ENCODE measurements around the gene NREP.
"Not testable (repeated sequence)": the region's sequence is repeated elsewhere in the genome, so short reads cannot be mapped to it uniquely, and the experiment has no call there.

The NREP gene

DNA sequence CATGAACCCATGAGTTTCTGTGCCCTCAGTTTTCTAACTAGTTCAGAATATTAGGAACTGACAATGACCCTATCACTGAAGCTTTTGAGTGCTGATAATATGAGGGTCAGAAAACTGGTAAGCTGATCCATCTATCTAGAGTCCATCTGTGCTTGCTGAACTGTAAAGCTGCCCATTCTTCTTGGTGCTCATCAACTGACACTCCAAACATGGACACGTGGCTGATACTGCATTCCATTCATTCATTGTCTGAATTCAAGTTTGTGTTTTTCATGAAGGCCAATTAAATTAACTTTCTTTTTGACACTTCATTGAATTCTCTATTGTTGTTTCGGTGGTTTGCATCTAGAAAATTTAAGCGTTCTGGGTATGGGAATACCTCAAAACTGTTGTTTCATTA, 17.6 kb downstream of the NREP start:
- no peak for DNase-seq (ENCODE audit: low read depth in 2 of 2)

DNA sequence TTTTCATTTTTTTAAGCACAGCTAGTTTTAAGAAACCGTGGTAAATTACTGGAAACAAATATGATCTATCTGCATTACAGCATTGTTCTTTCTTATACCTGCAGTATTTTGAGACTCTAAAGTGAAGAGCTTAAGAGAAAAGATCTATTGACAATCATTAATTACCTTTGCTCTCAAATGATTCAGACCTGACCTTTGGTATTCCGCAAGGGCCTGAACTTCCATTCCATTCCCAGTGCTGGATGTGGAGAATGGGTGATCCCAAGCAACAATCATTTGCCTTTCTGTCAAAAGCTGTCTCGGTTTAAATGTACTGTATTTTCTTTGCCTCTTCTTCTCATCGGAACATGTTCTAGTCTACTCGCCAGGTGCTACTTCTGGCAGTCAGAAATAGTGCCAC, 18.9 kb downstream of the NREP start:
- DNase-seq (ENCODE audit: low read depth in 2 of 2): no peak

DNA sequence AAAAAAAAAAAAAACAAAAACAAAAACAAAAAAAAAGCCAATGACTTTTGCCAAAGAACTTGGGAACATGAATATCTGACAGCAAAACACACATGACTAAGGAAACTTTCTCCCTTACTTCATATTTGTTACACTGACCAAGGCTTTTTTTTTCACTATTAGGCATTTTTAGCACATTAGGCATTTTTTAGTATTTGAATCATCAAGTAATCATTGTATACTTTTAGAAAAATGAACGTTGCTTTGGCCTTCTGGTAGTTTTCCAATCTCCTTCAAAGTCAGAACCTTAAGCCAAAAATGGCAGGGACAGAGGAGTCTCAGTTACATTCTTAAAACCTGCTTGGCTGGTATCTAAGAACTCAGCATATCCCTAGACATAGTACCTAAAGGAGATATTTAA, 19.3 kb downstream of the NREP start:
- DNase-seq (ENCODE audit: low read depth in 2 of 2): no peak

DNA sequence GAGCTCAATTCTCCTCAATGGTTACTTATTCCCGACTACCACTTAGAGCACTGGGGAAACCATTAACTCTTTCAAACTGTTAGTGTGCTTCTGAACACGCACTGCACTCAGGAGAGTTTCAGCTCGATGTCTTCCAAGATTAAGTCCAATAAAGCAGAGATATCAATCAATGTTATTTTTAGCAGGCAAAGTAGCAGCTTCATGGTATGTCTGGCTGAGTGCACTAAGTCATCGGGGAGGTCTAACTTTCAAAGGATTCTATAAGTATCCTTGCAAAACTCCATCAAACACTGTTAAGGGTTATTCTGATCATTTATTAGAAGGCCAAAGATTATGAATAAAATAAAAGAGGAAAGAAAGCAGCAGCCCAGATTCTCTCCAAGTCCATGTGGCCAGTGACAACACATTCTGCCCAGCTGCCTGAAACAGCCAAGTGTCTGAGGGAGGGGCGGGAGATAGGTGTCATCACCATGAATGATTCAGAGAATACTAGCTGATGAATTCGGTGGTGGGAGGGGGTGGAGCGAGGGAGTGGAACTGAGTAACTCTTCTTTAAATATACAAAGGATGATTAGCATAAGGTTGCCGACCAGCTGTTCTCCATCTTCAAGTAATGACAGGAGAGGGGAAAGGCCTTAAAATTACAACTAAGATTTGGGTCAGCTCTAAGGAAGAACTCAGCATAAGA, 21.3 kb downstream of the NREP start:
- DNase-seq (ENCODE audit: low read depth in 2 of 2): no peak

DNA sequence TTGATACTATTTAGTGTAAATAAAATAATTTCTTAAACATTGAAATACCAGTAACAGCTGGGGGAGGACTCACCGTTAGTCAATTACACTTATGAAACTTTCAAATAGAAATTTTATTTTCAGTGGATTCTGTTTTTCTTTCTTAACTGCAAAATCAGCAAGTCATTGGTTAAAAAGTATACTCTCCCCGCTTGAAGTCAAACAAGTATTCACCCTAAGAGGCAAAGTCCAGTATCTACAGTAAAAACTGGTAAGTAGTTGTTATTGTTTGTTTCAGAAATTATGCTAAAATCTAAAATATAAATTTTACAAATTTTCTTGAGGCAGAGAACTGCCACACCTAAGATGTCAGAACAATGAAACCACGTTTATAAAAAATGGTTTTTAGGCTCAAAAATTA, 22.4 kb downstream of the NREP start:
- no peak for DNase-seq (ENCODE audit: low read depth in 2 of 2)

DNA sequence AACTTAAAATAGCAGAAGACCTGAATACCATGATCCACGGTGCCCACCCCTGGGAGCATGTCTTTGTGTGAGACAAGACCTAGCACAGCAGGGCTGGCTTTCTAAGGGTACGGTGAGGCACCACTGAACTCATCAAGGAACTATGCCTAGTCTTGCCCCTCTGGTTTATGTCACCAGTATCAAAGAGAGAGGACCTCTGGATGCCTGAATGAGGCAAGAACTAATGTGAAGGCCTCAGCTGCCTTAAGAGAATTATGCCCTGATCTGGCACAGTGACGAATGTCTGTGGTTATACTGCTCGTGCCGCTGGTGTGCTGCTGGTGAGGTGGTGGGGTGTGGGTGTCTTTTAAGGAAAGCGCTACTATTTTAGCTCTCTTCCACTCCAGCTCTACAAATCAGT, 23.0 kb downstream of the NREP start:
- no peak for DNase-seq (ENCODE audit: low read depth in 2 of 2)

DNA sequence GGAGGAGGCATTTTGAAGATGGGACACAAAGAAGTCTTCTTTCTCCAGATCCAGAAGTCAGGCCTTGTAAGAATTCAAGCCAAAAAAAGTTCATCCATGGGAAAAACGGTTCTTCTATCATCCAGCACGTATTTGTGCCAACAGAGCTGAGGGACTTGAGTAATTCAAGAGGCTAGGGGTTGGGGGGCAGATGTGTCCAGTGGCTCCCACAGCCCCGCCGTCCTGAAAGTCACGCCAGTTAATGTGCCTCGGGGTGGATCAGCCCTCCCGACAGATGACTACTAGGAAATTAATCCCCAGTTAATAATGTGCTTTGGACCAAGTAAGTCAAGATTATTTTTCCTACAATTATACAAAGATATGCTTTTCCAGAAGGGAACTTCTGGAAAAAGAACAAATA, 23.4 kb downstream of the NREP start:
- DNase-seq (ENCODE audit: low read depth in 2 of 2): no peak

DNA sequence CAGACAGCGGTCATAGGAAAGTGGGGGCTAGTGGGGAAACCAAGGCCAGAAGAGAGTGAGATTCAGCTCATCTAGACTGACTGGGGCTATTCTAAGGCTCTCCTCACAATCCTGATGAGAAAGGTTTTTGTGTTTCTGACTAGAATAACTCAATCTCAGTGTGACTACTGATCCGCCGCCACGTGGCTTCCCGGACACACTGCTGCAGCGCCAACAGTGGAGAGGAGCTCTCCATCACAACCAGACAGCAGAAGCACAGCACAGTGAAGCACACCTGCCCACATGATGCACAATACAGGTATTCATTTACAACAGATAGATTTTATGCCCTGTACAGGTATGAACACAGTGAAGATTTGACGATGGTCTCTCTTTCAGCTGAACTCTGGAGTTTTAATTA, 25.4 kb downstream of the NREP start:
- no peak for DNase-seq (ENCODE audit: low read depth in 2 of 2)

DNA sequence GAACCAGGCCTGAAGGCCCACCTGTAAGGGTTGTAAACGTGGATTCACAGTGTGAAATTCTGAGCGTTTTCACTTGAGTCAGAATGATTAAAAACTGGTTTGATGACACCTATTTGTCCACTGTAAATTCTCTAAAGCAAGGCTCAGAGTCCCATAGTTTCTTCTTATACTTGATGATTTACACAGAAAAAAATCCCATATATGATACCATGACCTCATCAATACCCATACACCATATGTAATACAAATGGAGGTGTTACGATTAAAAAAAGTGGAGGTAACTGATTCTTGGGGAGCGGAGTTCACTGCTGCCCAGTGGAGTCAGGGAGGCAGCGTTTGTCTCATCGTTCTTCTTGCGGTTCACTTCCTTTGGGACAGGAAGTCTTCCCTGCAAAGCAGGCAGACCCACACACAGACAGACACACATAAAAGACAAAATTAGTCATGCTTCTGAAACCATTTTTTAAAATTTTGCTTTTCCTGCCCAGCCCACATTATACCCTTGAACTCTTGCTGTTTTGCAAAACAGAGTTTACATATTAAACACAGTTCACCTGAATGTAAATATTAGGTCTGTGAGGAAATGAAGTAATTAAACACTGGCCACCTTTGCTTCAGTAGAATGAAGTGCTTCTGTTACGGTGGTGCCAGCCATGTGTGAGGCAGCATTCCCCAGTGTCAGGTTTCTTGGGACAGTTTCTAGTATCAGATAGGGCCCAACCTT, 26.2 kb downstream of the NREP start:
- DNase-seq (ENCODE audit: low read depth in 2 of 2): no peak

DNA sequence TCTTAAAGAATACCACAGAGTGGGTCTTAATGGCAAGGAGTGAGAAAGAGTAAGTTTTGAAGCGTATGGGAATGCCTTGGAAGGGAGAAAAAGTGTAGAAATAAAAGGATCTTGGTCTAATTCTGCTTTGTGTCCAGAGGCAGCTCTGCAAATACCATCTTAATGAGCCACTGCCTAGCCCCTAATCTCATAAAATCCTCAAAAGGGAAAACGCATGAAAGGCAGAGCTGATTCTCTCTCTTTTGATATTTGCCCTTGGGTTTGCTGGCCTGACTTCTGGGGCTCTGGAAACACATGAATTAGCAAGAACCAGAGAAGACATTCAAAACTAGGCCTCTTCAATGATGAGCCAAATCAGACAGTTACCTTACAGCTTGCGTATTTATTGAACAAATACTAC, 28.1 kb downstream of the NREP start:
- DNase-seq (ENCODE audit: low read depth in 2 of 2): no peak

DNA sequence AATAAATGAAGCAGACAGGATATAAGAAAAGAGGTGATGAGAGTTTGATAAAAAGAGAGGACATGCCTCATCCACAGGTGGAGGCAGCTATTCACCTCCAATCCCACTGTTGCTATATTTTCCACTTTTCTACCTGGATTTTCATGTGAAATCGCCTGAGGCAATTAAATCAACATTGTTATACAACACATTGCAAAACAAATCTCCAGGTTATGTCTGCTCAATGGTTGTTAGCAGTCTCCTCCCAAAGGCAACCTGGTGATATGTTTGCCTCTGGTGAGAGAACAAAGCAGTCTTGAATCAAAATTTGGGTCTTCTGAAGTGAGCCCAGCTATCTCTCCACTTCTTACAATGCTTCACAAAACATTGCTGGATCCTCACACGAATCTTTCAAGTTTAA, 30.0 kb downstream of the NREP start:
- no peak for DNase-seq (ENCODE audit: low read depth in 2 of 2)

DNA sequence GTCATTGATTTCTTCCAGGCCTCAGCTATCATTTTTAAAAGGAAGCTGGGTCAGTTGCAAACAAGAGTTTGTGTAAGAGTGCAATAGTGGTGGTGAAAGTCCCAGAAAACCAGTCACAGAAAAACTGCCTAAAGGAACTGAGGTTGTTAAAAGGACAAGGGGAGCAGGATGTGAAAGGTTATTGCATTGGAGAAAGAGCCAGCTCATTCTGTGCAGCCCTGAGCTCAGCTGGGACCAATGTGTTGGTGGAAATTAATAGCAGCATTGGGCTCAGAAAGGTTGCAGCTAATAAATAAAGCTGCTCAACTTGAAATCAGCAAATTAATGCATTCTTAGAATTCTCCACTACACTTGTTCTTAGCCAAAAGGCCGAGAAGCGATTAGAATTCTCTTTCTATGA, 34.9 kb downstream of the NREP start:
- DNase-seq (ENCODE audit: low read depth in 2 of 2): no peak

DNA sequence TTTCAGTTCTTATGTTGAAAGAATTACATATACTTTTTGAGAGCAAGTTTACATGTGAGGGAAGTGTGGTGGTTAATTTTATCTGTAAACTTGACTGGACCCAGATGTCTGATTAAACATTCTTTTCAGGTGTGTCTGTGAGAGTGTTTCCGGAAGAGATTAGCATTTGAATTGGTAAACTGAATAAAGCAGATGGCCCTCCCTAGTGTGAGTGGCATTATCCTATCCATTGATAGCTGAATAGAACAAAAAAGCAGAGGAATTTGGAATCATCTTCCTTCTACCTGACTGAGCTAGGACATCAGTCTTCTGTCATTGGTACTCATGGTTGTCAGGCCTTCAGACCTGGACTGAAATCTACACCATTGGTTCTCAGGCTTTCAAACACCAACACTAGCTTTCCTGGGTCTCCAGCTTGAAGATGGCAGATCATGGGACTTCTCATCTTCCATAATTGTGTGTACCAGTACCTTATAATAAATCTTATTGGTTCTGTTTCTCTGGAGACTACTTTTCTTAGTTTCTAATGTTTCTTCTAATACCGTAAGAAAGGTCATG, 36.6 kb downstream of the NREP start:
- DNase-seq (ENCODE audit: low read depth in 2 of 2): no peak

DNA sequence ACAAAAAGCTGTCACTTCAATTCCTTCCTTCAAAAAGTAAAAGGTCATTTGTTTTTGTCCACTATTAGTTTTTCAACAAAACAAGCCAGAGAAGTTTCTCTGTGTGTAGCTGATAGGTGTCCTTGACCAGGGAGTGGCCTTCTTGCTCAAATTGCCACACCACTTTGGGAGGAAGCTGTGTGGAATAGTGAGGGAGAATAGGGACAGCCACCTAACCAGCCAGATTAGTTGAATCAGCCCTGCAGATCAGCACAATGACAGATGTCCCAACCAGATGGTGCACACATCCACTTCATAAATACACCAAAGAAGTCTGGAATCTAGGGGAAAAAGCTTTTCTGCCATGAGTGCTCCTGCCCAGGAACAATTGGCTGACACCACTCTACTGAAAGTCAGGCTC, 37.2 kb downstream of the NREP start:
- no peak for DNase-seq (ENCODE audit: low read depth in 2 of 2)

DNA sequence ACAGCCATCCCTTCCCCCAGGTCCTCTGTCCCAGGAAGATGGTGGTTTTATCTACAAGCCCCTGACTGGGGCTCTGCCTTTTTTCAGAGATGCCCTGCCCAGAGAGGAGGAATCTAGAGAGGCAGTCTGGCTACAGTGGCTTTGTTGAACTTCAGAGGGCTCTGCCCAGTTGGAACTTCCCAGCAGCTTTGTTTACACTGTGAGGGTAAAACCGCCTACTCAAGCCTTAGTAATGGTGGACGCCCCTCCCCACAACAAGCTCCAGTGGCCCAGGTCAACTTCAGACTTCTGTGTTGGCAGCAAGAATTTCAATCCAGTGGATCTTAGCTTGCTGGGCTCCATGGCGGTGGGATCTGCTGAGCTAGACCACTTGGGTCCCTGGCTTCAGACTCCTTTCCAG, 40.2 kb downstream of the NREP start:
- DNase-seq (ENCODE audit: low read depth in 2 of 2): not testable (repeated sequence)

DNA sequence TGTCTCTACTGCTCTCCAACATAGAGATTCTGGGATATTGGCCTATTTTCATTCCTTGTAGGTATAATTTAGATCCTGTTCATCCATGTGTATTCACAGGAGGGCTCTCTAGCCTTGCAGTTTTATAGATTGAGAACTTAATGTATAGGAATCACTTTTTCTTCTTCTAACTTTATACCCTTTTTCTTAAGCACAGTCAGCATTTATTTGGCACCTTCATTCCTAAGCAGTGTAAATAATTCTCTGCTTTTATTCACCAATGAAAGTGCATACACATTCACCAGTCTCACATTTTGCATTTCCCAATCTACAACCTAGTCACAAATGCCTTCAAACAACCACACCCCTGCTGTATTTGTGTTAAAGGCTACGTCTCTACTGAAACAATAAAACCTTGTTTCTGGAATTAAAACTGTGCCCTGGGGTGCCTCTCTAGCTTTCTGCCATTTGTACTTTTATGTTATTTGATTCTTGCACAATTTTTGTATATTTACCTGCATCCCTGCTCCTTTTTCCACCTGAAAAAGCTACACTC, 49.3 kb downstream of the NREP start:
- DNase-seq (ENCODE audit: low read depth in 2 of 2): no peak

DNA sequence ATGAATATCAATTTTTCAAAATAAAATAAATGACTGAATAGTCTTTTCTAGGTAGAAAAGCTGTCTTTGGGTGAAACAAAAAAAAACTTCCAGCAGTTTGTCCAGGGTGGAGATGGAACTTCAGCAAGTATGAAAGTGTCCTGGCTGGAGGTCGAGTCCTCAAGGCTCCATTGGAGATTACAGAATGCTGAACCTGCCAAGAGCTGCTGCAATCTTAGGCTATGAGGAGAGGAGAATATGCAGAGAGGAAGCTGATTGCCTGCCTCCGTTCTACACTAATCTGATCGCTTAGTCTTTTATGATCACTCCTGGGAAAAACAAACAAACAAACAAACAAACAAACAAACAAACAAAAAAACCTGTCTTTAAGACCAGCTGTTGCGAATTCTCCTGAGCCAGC, 50.6 kb downstream of the NREP start:
- no peak for DNase-seq (ENCODE audit: low read depth in 2 of 2)

DNA sequence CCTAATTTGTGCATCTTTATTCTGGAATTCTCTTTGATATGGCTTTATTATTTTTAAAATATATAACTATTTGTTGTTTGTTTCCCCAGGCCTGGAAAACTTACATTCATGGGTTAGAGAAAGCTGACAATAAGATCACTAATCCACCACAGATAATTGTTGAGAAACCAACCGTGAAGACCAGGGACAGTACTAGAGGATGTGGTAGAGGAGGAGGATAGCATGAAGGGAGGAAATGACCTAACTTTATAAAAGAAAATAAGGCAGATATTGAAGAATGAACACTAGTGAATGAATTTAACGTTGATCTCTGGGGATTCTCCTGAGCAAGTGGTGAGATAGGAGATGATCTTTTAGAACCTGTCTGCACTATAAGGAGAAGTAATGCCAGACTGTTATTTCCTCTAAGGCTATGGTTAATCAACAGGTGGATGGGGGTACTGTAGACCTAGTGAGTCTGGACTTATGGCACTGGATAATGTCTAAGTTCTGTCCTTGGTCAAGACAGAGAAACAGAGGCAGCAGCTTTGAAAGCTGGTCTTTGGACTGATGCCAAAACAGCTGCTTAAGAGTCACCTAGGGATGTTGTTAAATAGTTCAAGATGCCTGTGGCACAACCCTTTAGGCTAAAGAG, 52.4 kb downstream of the NREP start:
- DNase-seq (ENCODE audit: low read depth in 2 of 2): no peak

DNA sequence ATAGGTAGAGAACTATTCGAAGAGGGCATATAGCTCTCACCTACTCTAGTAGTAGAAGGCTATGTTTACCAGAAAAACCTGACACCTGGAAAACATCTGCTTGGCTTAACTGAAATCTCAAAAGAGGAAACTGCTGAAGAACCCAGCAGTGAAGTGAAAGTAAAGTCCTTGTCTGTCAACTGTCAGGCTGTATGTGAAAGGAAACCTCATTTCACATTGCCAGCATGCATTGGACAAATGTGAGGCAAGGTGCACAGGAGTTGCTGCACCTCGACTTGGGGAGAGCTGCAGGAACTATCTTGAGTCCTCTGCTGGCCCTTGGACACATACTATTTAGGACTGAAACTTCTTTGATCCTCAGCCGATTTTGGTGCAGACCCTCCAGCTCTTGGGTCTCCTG, 53.3 kb downstream of the NREP start:
- DNase-seq (ENCODE audit: low read depth in 2 of 2): no peak

DNA sequence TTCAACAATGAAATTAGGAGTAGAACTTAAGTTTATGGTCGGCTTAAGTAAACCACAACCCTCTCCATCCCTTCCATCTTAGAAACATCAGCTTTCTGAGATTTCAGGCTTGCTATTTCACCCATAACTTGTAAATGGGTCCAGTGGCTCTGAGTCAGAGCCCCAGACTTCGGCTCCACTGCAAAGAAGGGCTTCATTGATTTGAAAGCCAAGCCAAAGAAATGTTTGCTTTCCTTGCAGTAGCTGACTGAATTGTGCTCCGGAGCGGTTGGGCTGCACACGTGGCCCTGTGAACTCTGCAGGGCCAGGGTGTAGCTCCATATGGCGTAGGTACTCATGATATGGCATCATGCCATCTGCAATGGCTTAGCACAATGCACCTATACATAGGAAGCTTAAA, 57.0 kb downstream of the NREP start:
- no peak for DNase-seq (ENCODE audit: low read depth in 2 of 2)

DNA sequence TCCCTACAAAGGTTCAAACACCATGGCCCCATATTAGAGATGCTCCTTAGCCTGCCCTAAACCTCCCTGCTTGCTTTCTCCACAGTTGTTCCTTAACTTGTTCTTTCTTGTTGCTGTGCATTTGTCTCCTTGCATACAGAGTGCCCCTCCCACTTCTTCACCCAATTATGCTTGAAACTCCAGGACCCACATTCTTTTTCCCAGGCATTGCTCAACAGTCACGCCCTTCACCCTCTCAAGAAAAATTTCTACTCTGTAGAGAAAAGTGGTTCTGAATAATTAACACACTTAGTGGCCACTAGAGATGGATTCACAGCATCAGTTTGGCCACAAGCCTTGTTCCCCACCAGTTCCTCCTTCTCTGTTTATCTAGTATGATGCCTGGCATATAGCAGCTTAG, 57.7 kb downstream of the NREP start:
- no peak for DNase-seq (ENCODE audit: low read depth in 2 of 2)

DNA sequence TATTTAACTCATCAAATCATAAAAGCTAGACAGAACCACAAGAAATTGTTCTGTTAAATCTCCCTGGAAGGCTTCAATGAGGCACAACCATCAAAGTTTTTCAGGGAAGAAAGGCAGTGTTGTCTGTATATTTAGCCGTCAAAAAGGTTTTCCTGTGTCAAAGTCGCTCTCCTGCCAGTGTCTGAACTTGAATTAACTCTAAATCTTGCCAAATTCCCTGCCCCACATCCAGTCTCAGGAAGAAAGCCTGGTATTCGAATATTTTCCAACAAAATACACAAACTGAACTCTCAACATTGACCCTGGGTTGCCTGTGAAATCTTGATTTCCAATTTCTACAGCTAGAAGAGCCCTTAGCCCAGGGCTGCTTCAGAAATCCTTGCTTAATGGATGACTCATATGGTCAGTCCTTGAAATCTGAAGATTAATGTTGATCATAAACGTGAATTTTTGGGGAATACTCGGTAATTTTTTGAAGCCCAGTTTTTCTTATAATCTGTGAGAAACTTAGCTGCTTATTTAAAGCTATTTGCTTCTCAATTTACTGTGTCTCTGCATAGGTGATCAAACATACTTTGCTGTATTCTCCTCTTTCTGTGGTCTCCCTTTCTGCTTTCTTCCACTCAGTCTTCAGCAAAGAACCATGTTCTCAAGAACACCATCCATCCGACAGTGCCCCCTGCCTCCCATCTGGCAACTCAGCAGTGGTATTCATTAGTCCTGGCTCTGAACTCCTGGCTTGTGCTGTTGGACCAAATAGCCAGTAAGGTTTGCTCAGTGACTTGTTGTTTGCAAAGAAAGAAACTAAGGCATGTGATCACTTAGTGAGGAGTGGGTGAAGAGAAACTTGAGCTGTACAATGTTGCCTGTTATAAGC, 58.9 kb downstream of the NREP start:
- no peak for DNase-seq (ENCODE audit: low read depth in 2 of 2)
